Neural progenitor cell (in vitro differentiated cells): ENCODE measurements around the gene PGBD4.

Source experiments
- EZH2 ChIP-seq: fragments of 200-600 bp; sonication (generic); IDR thresholded peaks from 2 replicates; pipeline ENCODE4 v1.6.1; 2017; ENCODE audit warnings: antibody characterized with exemption, mild to moderate bottlenecking, moderate library complexity
- EZH2phosphoT487 ChIP-seq: fragments of 200-600 bp; sonication (generic); IDR thresholded peaks from 2 replicates; pipeline ENCODE4 v1.6.1; 2017; ENCODE audit warnings: antibody characterized with exemption

- TF ChIP-seq EZH2phosphoT487 (no peak), EZH2 (no peak)
These were observed 35.9 kb upstream of the PGBD4 start for GRCh38 chr15:34065941-34066340.
